K562 (cell line): ENCODE measurements around the gene GMPR2. TPM values are rescaled to one million over a fixed set of nuclear protein-coding genes. Genes with fewer than 3 reads are reported as not detected.

Experiments used
- ATAC-seq: fragments of 200-7000 bp; cut with Tn5 transposase; 3 replicates; pipeline ENCODE4 v1.9.1; 2020; ENCODE audit warnings: moderate library complexity
- BruUV-seq: library from RNA; stranded (reverse); fragments of 400-500 nt; replicated peaks from 2 replicates; lab custom pipeline; 2021; lab: Mats Ljungman, UMichigan
- CTCF ChIA-PET: fragments of 300-600 bp; formaldehyde crosslinking; extraction: SDS; loops from one replicate; lab custom pipeline; 2021; ENCODE audit warnings: low intra/inter-chr PET ratio; lab: Yijun Ruan, JAX
- POLR2A ChIA-PET: fragments of 300-600, 350-650 bp; sonication (Branson Sonifier 250); formaldehyde crosslinking; extraction: SDS; loops from one replicate; lab custom pipeline; 2021; ENCODE audit warnings: antibody characterized with exemption, inconsistent platforms; lab: Yijun Ruan, JAX
- DNase-seq, 4 experiments: peaks; one replicate each; pipeline versions ENCODE4 v3.0.0 to v3.0.0-alpha.2; 2011 to 2018; ENCODE audit warnings: low spot score in 3 of 4, mixed read lengths in 3 of 4; ENCODE audit errors: extremely low read depth in 1 of 4
- FAIRE-seq: peaks from 2 replicates; lab custom pipeline; 2011; peaks lifted over from hg19 to GRCh38; lab: Jason Lieb, UNC
- H2AFZ ChIP-seq: 2 replicates; pipeline ENCODE4 v1.6.0; 2011; ENCODE audit warnings: low read depth, low read length, control low read depth, inconsistent platforms
- H3K27ac ChIP-seq: fragments of 200-600 bp; 3 replicates; pipeline ENCODE4 v1.8.0; 2011; ENCODE audit warnings: low read depth, mild to moderate bottlenecking, control low read depth, inconsistent platforms, low read length, moderate library complexity, mixed read lengths; ENCODE audit errors: extremely low read depth
- H3K27me3 ChIP-seq, 2 experiments: fragments of 300-600 bp in 1 of 2; 2 replicates in 1 of 2; 3 replicates in 1 of 2; pipeline versions ENCODE4 v1.6.0 to v1.8.0; 2011; ENCODE audit warnings: inconsistent platforms in 2 of 2, low read length in 2 of 2, mild to moderate bottlenecking in 1 of 2, mixed read lengths in 1 of 2, moderate library complexity in 1 of 2; ENCODE audit not compliant: control insufficient read depth in 2 of 2, insufficient read depth in 2 of 2
- H3K36me3 ChIP-seq: fragments of 300-600 bp; 3 replicates; pipeline ENCODE4 v1.8.0; 2011; ENCODE audit warnings: mild to moderate bottlenecking, low read length, inconsistent platforms; ENCODE audit not compliant: control insufficient read depth, insufficient read depth
- H3K4me1 ChIP-seq, 2 experiments: fragments of 200-600 bp in 1 of 2; replicated peaks in 1 of 2; 2 replicates in 1 of 2; 3 replicates in 1 of 2; pipeline versions ENCODE4 v1.5.1 to v1.8.0; 2011; ENCODE audit warnings: inconsistent platforms in 2 of 2, low read length in 2 of 2, mild to moderate bottlenecking in 1 of 2, mixed read lengths in 1 of 2, moderate library complexity in 1 of 2; ENCODE audit not compliant: control insufficient read depth in 2 of 2, insufficient read depth in 2 of 2
- H3K4me2 ChIP-seq: 2 replicates; pipeline ENCODE4 v1.6.1; 2011; ENCODE audit warnings: low read length, control low read depth, inconsistent platforms, mixed read lengths; ENCODE audit not compliant: insufficient read depth
- H3K4me3 ChIP-seq: fragments of 200-600 bp; sonication (generic), shearing (Covaris generic); 2 replicates; pipeline ENCODE4 v1.5.1; 2016; ENCODE audit warnings: control low read depth, inconsistent platforms
- H3K79me2 ChIP-seq: fragments of 200-600 bp; 3 replicates; pipeline ENCODE4 v1.8.0; 2011; ENCODE audit warnings: low read length, inconsistent platforms; ENCODE audit not compliant: control insufficient read depth, insufficient read depth
- H3K9ac ChIP-seq, 2 experiments: 2 replicates each; pipeline versions ENCODE4 v1.6.0 to v1.6.1; 2011; ENCODE audit warnings: low read depth in 2 of 2, low read length in 2 of 2, control low read depth in 1 of 2, inconsistent platforms in 1 of 2, mild to moderate bottlenecking in 1 of 2, mixed read lengths in 1 of 2; ENCODE audit not compliant: insufficient read depth in 1 of 2
- H3K9me1 ChIP-seq: one replicate; pipeline ENCODE4 v1.6.0; 2011; ENCODE audit warnings: inconsistent platforms, mild to moderate bottlenecking, low read length, moderate library complexity; ENCODE audit not compliant: control insufficient read depth, insufficient read depth
- H3K9me3 ChIP-seq: replicated peaks from 2 replicates; pipeline ENCODE4 v1.5.1; 2011; ENCODE audit warnings: low read depth, low read length, inconsistent platforms; ENCODE audit not compliant: control insufficient read depth, insufficient read depth
- H4K20me1 ChIP-seq: replicated peaks from 2 replicates; pipeline ENCODE4 v1.6.1; 2011; ENCODE audit warnings: low read length, inconsistent platforms, mixed read lengths; ENCODE audit not compliant: control insufficient read depth, insufficient read depth
- BRD4 ChIP-seq: fragments of 200-600 bp; sonication (generic); IDR thresholded peaks from 2 replicates; pipeline ENCODE4 v1.6.1; 2017; ENCODE audit warnings: inconsistent platforms
- IRF2 ChIP-seq: sonication (generic); formaldehyde crosslinking; IDR thresholded peaks from 2 replicates; pipeline ENCODE4 v1.8.1; 2022; ENCODE audit warnings: mild to moderate bottlenecking, missing genetic modification reagents
- SIN3A ChIP-seq, 2 experiments: fragments of 150-350 bp in 1 of 2; IDR thresholded peaks; 2 replicates each; pipeline ENCODE4 v1.6.1; 2011 to 2016; ENCODE audit warnings: borderline replicate concordance in 2 of 2, low read depth in 2 of 2, low read length in 2 of 2, mild to moderate bottlenecking in 2 of 2, moderate library complexity in 2 of 2; ENCODE audit not compliant: control insufficient read depth in 1 of 2
- SRSF7 ChIP-seq: fragments of 200-400 bp; formaldehyde crosslinking; optimal IDR thresholded peaks from 2 replicates; pipeline ENCODE3; 2017; ENCODE audit warnings: mild to moderate bottlenecking, low read depth, low read length
- TRIM25 ChIP-seq: fragments of 450-650 bp; IDR thresholded peaks from 2 replicates; pipeline ENCODE4 v1.7.0; 2016; ENCODE audit warnings: borderline replicate concordance
- ZNF134 ChIP-seq: fragments of 250-450 bp; sonication (Bioruptor Pico); conservative IDR thresholded peaks from 2 replicates; pipeline ENCODE4 v1.4.0; 2020
- WGBS: fragments of 100-300 bp; shearing (Covaris generic); methylation state at CpG from one replicate; pipeline ENCODE4 v1.1.6; 2016; ENCODE audit warnings: low coverage, mixed read lengths; ENCODE audit not compliant: insufficient coverage; ENCODE audit errors: missing lambda C conversion rate; 5-methylcytosine and 5-hydroxymethylcytosine counted together
- in situ Hi-C: fragments of 300-500 bp; cut with MboI; formaldehyde crosslinking; loops from 4 replicates; pipeline ENCODE4 v1.15.0; 2018; ENCODE audit warnings: inconsistent platforms, mixed read lengths
- intact Hi-C: fragments of 100-400 bp; cut with micrococcal nuclease; formaldehyde crosslinking; loops from 2 replicates; pipeline ENCODE4 v1.14.2; 2022
- polyA plus RNA-seq, 8 experiments: library from polyadenylated mRNA; depleted of rRNA in 4 of 8; stranded (reverse) in 5 of 8; unstranded in 3 of 8; fragments of >200 nt; fragmentation: Nextera tagmentation in 2 of 8; fragmentation: Illumina TruSeq in 1 of 8; extraction: Ambion mirVana in 2 of 8; extraction: Trizol in 1 of 8; gene quantifications; 2 replicates each; pipeline versions ENCODE4 v1.2.1 to v1.2.3, GENCODE V29; 2011 to 2014; ENCODE audit warnings: inconsistent platforms in 1 of 8, missing spikeins in 1 of 8
- total RNA-seq, 7 experiments: library from RNA; depleted of rRNA in 6 of 7; stranded (reverse); fragments of >200 nt in 6 of 7; fragmentation: Illumina TruSeq in 2 of 7; extraction: Trizol in 2 of 7; gene quantifications; 2 replicates each; pipeline versions ENCODE4 v1.2.1 to v1.2.3, GENCODE V29; 2011 to 2021; ENCODE audit warnings: low replicate concordance in 1 of 7
- TF ChIP-seq, protein P1 (sequence below): fragments of 250-450 bp; sonication (Bioruptor Pico); IDR thresholded peaks from 2 replicates; pipeline ENCODE4 v1.5.0; 2021
- TF ChIP-seq, protein P2 (sequence below), 2 experiments: fragments of 150-350 bp in 1 of 2; IDR thresholded peaks; 2 replicates each; pipeline ENCODE4 v1.6.1; 2012 to 2016; ENCODE audit warnings: low read depth in 2 of 2, low read length in 2 of 2, mild to moderate bottlenecking in 1 of 2, moderate library complexity in 1 of 2

GMPR2 gene
- total and polyA plus RNA-seq, 9 of the 15 experiments (the other 6 are each of a cell fraction or from before 2014, with no cell fraction given): 26.4 to 67.4 (median 36.3) TPM

DNA sequence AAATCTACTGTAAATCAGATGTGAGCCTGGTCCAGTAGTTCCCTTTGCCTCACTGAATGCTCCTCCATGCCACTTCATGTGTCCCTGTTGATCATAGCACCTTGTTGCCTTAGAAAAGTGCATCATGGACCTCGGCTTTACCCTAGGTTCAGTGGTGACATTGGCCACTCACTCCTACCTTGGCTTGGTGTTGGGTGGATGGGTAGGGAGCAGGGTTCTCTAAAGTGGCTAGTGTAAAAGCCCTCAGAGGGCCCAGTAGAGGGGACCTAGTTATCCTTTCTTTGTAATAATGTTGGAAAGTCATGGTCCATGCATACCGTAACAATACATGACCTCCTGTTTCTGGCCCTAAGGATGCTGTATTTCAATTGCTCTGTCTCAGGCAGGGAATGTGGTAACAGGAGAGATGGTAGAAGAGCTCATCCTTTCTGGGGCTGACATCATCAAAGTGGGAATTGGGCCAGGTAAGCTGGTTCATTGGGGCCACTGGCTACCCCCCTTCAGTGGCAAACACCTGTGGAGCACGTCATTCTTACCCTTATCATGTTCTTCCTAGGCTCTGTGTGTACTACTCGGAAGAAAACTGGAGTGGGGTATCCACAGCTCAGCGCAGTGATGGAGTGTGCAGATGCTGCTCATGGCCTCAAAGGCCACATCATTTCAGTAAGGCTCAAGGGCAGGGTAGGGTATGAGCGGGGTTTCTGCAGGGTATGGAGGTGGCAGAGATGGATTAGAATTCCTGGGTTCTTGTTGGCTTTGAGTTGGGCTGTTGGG, 4.1 kb downstream of the GMPR2 start:
- POLR2A ChIA-PET: no interaction called here
- Histone ChIP-seq H2AFZ (no peak overlapping the region), H3K4me2 (no peak overlapping the region), H3K27me3 (no peaks in the 10 kb centered on the region), H3K27ac (no peak overlapping the region), H3K4me1 (peaks cover 6 to 19% of the 10 kb centered on the region in 2 experiments), H3K9me1 (no peaks in the 10 kb centered on the region)
- BruUV-seq: no TSS peak
- in situ Hi-C loops: no loop called here
- no peak for TF ChIP-seq ZNF134 (CRISPR knock-in tag)
- TF ChIP-seq TRIM25: no peak
- TF ChIP-seq SIN3A (IDR thresholded peaks at IDR 0.05; ENCODE audit: borderline replicate concordance in 2 of 2, control insufficient read depth in 1 of 2, low read depth in 2 of 2, low read length in 2 of 2): no peak
- TF ChIP-seq BRD4: no peak
- TF ChIP-seq SRSF7: no peak
- TF ChIP-seq, protein P1, sequence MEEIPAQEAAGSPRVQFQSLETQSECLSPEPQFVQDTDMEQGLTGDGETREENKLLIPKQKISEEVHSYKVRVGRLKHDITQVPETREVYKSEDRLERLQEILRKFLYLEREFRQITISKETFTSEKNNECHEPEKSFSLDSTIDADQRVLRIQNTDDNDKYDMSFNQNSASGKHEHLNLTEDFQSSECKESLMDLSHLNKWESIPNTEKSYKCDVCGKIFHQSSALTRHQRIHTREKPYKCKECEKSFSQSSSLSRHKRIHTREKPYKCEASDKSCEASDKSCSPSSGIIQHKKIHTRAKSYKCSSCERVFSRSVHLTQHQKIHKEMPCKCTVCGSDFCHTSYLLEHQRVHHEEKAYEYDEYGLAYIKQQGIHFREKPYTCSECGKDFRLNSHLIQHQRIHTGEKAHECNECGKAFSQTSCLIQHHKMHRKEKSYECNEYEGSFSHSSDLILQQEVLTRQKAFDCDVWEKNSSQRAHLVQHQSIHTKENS: no peak
- TF ChIP-seq IRF2 (CRISPR knock-in tag): no peak
- TF ChIP-seq, protein P2, sequence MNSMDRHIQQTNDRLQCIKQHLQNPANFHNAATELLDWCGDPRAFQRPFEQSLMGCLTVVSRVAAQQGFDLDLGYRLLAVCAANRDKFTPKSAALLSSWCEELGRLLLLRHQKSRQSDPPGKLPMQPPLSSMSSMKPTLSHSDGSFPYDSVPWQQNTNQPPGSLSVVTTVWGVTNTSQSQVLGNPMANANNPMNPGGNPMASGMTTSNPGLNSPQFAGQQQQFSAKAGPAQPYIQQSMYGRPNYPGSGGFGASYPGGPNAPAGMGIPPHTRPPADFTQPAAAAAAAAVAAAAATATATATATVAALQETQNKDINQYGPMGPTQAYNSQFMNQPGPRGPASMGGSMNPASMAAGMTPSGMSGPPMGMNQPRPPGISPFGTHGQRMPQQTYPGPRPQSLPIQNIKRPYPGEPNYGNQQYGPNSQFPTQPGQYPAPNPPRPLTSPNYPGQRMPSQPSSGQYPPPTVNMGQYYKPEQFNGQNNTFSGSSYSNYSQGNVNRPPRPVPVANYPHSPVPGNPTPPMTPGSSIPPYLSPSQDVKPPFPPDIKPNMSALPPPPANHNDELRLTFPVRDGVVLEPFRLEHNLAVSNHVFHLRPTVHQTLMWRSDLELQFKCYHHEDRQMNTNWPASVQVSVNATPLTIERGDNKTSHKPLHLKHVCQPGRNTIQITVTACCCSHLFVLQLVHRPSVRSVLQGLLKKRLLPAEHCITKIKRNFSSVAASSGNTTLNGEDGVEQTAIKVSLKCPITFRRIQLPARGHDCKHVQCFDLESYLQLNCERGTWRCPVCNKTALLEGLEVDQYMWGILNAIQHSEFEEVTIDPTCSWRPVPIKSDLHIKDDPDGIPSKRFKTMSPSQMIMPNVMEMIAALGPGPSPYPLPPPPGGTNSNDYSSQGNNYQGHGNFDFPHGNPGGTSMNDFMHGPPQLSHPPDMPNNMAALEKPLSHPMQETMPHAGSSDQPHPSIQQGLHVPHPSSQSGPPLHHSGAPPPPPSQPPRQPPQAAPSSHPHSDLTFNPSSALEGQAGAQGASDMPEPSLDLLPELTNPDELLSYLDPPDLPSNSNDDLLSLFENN (IDR thresholded peaks at IDR 0.05; ENCODE audit: low read depth in 2 of 2, low read length in 2 of 2): no peak
- TF ChIP-seq, all 486 proteins: peak for 0
- Histone ChIP-seq H3K79me2 (peaks cover 24% of the 10 kb centered on the region), H4K20me1 (no peaks in the 10 kb centered on the region; the same call in 1 of the 2 replicates), H3K9ac (no peak overlapping the region), H3K36me3 (peaks cover 66% of the 10 kb centered on the region), H3K9me3 (no peaks in the 10 kb centered on the region), H3K4me3 (no peak overlapping the region)
- no peak for FAIRE-seq
- WGBS: 85% methylated on average over 6 of the region's 6 CpGs
- CTCF ChIA-PET: no interaction called here
- ATAC-seq: no peak
- intact Hi-C loops: no loop called here
- no peak for DNase-seq
